Naive B cell (primary cell): Measurements from ENCODE around the gene KCNH8. TPM values are rescaled to one million over a fixed set of nuclear protein-coding genes. Genes with fewer than 3 reads are reported as not detected.

Experiments
- ATAC-seq, 2 donors: fragments of 150-1000 bp; cut with Tn5 transposase; 2 replicates each; pipeline ENCODE4 v1.10.0; 2021; ENCODE audit warnings: low read depth in 2 of 2, mild to moderate bottlenecking in 2 of 2, moderate library complexity in 2 of 2
- DNase-seq: peaks from one replicate; pipeline ENCODE4 v3.0.0; 2022
- H3K27ac Mint-ChIP-seq, 6 donors: one replicate each; pipeline ENCODE4 v1.8.0; 2020 to 2022; ENCODE audit warnings: mild to moderate bottlenecking in 6 of 6, mixed read lengths in 6 of 6, moderate library complexity in 5 of 6, inconsistent platforms in 2 of 6
- H3K27me3 Mint-ChIP-seq, 3 donors: one replicate each; pipeline ENCODE4 v1.8.0; 2021 to 2022; ENCODE audit warnings: mixed read lengths in 3 of 3, mild to moderate bottlenecking in 1 of 3
- H3K36me3 Mint-ChIP-seq, 2 donors: one replicate each; pipeline ENCODE4 v1.8.0; 2020 to 2022; ENCODE audit warnings: mixed read lengths in 2 of 2, inconsistent platforms in 1 of 2, mild to moderate bottlenecking in 1 of 2
- H3K4me1 Mint-ChIP-seq, 3 donors: one replicate each; pipeline ENCODE4 v1.8.0; 2020 to 2022; ENCODE audit warnings: mixed read lengths in 3 of 3, inconsistent platforms in 1 of 3, mild to moderate bottlenecking in 1 of 3, moderate library complexity in 1 of 3
- H3K4me3 Mint-ChIP-seq, 8 donors: one replicate each; pipeline ENCODE4 v1.8.0; 2020 to 2022; ENCODE audit warnings: mild to moderate bottlenecking in 8 of 8, mixed read lengths in 8 of 8, moderate library complexity in 8 of 8, inconsistent platforms in 2 of 8
- H3K9me3 Mint-ChIP-seq, 7 donors: one replicate each; pipeline ENCODE4 v1.8.0; 2020 to 2022; ENCODE audit warnings: mixed read lengths in 7 of 7, mild to moderate bottlenecking in 5 of 7, inconsistent platforms in 2 of 7, moderate library complexity in 1 of 7
- polyA plus RNA-seq, 6 donors: library from polyadenylated mRNA; unstranded; fragments of 300-500 nt; fragmentation: Illumina TruSeq; gene quantifications; one replicate each; pipeline ENCODE4 v1.2.3, GENCODE V29; 2021; ENCODE audit warnings: low read depth in 6 of 6

KCNH8 gene
- polyA plus RNA-seq, 6 donors from 2014 or later = 3.4 to 5.8 (median 4.3) TPM

GRCh38 chr3:19476281-19476680 is 328.0 kb downstream of the KCNH8 start:
- ATAC-seq = no peak
- H3K9me3 Mint-ChIP-seq = peaks cover 4 to 11% (median 5%) of the 10 kb centered on the region in 7 donors
- H3K4me3 Mint-ChIP-seq = no peak overlapping the region
- peaks cover 9 to 14% (median 12%) of the 10 kb centered on the region in 3 donors for H3K4me1 Mint-ChIP-seq
- DNase-seq = no peak
- H3K36me3 Mint-ChIP-seq = peaks cover 29 to 44% of the 10 kb centered on the region in 2 donors
- no peaks in the 10 kb centered on the region for H3K27me3 Mint-ChIP-seq
- H3K27ac Mint-ChIP-seq = no peak overlapping the region

- ATAC-seq (no peak), DNase-seq (no peak)
- Mint-ChIP-seq H3K4me1 (peaks cover 23 to 41% (median 36%) of the 10 kb centered on the region in 3 donors), H3K4me3 (no peak overlapping the region), H3K27me3 (no peaks in the 10 kb centered on the region), H3K27ac (peak overlapping the region in 3 of 6 donors; percentile 7 to 70 (median 27)), H3K36me3 (peaks cover 8 to 11% of the 10 kb centered on the region in 2 donors), H3K9me3 (peaks cover 0 to 1% (median 0%) of the 10 kb centered on the region in 7 donors)
These were observed 337.0 kb downstream of the KCNH8 start for GRCh38 chr3:19485267-19485666.

DNA sequence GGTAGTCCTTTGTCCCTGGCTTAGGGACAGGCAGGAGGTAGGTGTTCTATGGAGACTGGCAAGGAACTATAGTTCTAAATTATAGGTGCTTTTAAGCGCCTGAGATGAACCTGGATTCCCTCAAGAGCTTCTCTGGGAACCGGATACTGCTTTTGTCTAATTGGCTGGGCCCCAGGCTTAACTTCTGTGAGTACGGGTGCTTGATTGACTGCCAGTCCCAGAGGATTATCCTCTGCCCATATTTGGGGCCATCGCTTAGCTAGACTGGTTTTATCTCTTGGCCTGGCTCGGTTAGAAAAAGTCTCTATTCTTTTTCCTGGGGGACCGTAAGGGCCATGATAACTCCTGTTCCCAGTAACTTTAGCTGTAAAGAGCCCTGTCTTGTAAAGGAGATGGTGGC is 339.1 kb downstream of the KCNH8 start:
- H3K36me3 Mint-ChIP-seq = peaks cover 13 to 24% of the 10 kb centered on the region in 2 donors
- no peak for DNase-seq
- no peak overlapping the region for H3K4me3 Mint-ChIP-seq
- no peaks in the 10 kb centered on the region for H3K27me3 Mint-ChIP-seq
- H3K9me3 Mint-ChIP-seq = peaks cover 0 to 2% (median 0%) of the 10 kb centered on the region in 7 donors
- peak overlapping the region in 2 of 6 donors; percentile 15 to 24 for H3K27ac Mint-ChIP-seq
- peaks cover 27 to 45% (median 45%) of the 10 kb centered on the region in 3 donors for H3K4me1 Mint-ChIP-seq
- ATAC-seq = no peak

DNA sequence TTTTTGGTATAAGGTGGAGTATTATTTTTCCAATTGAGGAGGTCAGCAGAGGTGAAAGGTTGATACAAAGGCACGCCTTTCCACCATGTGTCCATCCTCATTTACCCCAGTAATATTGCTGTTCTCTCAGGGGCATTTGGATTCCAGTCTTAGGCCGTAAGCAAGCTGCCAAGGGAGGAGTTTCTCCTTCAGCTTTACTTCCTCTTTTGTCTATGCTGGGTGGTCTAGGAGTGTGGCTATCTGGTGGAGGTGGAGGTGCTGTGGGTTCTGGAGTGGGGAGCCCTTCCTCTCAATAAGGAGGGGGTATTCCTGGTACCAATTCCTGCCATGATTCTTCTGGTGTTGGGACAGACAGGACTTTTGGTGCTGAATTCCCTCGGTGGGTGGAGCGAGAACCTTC is 340.6 kb downstream of the KCNH8 start:
- Mint-ChIP-seq H3K4me3 (peak overlapping the region in 1 of 8 donors; percentile 18), H3K27me3 (no peaks in the 10 kb centered on the region), H3K27ac (peak overlapping the region; percentile 2 to 93 (median 54)), H3K36me3 (peaks cover 27 to 34% of the 10 kb centered on the region in 2 donors), H3K4me1 (peaks cover 32 to 50% (median 47%) of the 10 kb centered on the region in 3 donors), H3K9me3 (peaks cover 2 to 12% (median 3%) of the 10 kb centered on the region in 7 donors)
- ATAC-seq (peak in 1 of 2 donors; percentile 52), DNase-seq (peak; percentile 9)

- Mint-ChIP-seq H3K36me3 (peaks cover 37 to 44% of the 10 kb centered on the region in 2 donors), H3K9me3 (peaks cover 3 to 22% (median 9%) of the 10 kb centered on the region in 7 donors), H3K27ac (peak overlapping the region in 1 of 6 donors; percentile 47), H3K27me3 (no peaks in the 10 kb centered on the region), H3K4me3 (no peak overlapping the region), H3K4me1 (peaks cover 35 to 49% (median 49%) of the 10 kb centered on the region in 3 donors)
- no peak for ATAC-seq
- no peak for DNase-seq
These were observed 341.6 kb downstream of the KCNH8 start for GRCh38 chr3:19489936-19490335.

DNA sequence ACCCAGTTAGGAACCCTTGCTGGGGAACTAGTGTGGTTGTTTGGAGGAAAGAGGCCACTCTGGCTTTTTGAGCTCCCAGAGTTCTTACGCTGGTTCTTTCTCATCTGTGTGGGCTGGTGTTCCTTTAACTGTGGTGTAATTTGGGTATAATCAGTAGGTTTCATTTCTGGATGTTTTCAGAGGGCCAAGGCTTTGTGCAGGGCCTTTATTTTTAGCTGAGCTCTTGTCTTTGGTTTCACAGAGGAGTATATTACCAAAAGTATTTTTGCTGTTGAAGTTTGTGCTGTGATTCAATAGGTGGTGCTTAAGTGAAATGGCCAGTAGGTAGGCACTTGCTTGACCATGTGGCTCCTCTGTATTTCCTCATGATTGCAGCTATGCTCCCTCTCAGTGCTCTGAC is 357.9 kb downstream of the KCNH8 start:
- Mint-ChIP-seq H3K27me3 (no peaks in the 10 kb centered on the region), H3K27ac (peak overlapping the region in 4 of 6 donors; percentile 34 to 64 (median 58)), H3K36me3 (no peaks in the 10 kb centered on the region), H3K4me3 (peak overlapping the region in 3 of 8 donors; percentile 0 to 77 (median 1)), H3K9me3 (no peaks in the 10 kb centered on the region), H3K4me1 (peaks cover 31 to 68% (median 60%) of the 10 kb centered on the region in 3 donors)
- ATAC-seq (no peak), DNase-seq (no peak)

DNA sequence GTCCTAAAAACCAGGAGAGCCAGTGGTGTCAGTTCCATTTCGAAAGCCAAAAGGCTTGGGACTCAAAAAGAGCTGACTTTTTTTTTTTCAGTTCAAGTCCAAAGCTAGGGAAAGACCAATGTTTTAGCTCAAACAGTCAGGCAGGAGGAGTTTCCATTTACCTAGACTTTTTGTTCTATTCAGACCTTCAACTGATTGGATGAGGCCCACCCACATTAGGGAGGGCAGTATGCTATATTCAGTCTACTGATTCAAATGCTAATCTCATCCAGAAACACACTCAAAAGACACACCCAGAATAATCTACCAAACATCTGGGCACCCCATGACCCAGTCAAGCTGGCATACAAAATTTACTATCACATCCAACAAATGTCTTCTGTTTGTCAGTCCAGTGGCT is 374.0 kb downstream of the KCNH8 start:
- ATAC-seq (no peak), DNase-seq (no peak)
- H3K27me3 Mint-ChIP-seq = no peaks in the 10 kb centered on the region
- H3K36me3 Mint-ChIP-seq = peaks cover 23 to 35% of the 10 kb centered on the region in 2 donors
- H3K4me3 Mint-ChIP-seq = no peak overlapping the region
- H3K9me3 Mint-ChIP-seq = peaks cover 0 to 8% (median 2%) of the 10 kb centered on the region in 7 donors
- peak overlapping the region in 1 of 6 donors; percentile 49 for H3K27ac Mint-ChIP-seq
- H3K4me1 Mint-ChIP-seq = peaks cover 35 to 43% (median 40%) of the 10 kb centered on the region in 3 donors

DNA sequence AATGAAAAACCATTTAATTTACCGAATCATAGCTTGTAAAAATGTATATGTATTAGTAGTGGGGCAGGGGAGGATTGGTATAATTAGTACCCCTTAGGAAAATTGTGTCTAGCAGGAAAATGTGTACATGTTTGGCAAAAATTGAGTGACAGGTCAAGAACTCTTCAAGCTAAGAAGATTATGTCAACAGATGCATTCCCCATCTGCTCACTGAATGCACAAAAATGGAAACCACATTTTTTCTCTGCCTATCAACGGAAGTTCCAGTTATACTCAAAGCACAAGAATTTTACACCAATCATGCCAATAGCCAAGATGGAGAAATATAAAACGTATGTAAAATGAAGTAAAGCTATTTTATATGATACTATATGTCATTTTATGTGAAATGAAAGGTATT is 377.8 kb downstream of the KCNH8 start:
- peaks cover 0 to 8% (median 3%) of the 10 kb centered on the region in 7 donors for H3K9me3 Mint-ChIP-seq
- H3K27me3 Mint-ChIP-seq = no peaks in the 10 kb centered on the region
- H3K27ac Mint-ChIP-seq = no peak overlapping the region
- H3K4me3 Mint-ChIP-seq = no peak overlapping the region
- DNase-seq (no peak), ATAC-seq (no peak)
- H3K36me3 Mint-ChIP-seq = peaks cover 21 to 29% of the 10 kb centered on the region in 2 donors
- peaks cover 15 to 38% (median 28%) of the 10 kb centered on the region in 3 donors for H3K4me1 Mint-ChIP-seq

- Mint-ChIP-seq H3K4me3 (no peak overlapping the region), H3K9me3 (peaks cover 0 to 3% (median 0%) of the 10 kb centered on the region in 7 donors), H3K36me3 (peaks cover 21 to 29% of the 10 kb centered on the region in 2 donors), H3K27ac (peak overlapping the region in 1 of 6 donors; percentile 3), H3K27me3 (no peaks in the 10 kb centered on the region), H3K4me1 (peaks cover 22 to 51% (median 41%) of the 10 kb centered on the region in 3 donors)
- DNase-seq = no peak
- ATAC-seq = no peak
These were observed 379.4 kb downstream of the KCNH8 start for GRCh38 chr3:19527746-19528145.

- no peak for ATAC-seq
- peaks cover 16 to 26% of the 10 kb centered on the region in 2 donors for H3K36me3 Mint-ChIP-seq
- H3K27me3 Mint-ChIP-seq = no peaks in the 10 kb centered on the region
- H3K27ac Mint-ChIP-seq = peak overlapping the region; percentile 20 to 95 (median 66)
- no peak for DNase-seq
- peaks cover 37 to 66% (median 66%) of the 10 kb centered on the region in 3 donors for H3K4me1 Mint-ChIP-seq
- H3K4me3 Mint-ChIP-seq = peak overlapping the region in 5 of 8 donors; percentile 24 to 80 (median 62)
- H3K9me3 Mint-ChIP-seq = peaks cover 0 to 5% (median 3%) of the 10 kb centered on the region in 7 donors
These were observed 383.1 kb downstream of the KCNH8 start for GRCh38 chr3:19531426-19531825.

GRCh38 chr3:19539518-19540392 is 391.4 kb downstream of the KCNH8 start:
- peaks cover 0 to 15% (median 3%) of the 10 kb centered on the region in 7 donors for H3K9me3 Mint-ChIP-seq
- peak overlapping the region; percentile 60 to 89 (median 79) for H3K4me3 Mint-ChIP-seq
- ATAC-seq = peak; percentile 84 to 87
- DNase-seq = peak; percentile 52
- peaks cover 7 to 8% of the 10 kb centered on the region in 2 donors for H3K36me3 Mint-ChIP-seq
- H3K27ac Mint-ChIP-seq = peak overlapping the region; percentile 89 to 99 (median 96)
- H3K27me3 Mint-ChIP-seq = no peaks in the 10 kb centered on the region
- peaks cover 60 to 90% (median 75%) of the 10 kb centered on the region in 3 donors for H3K4me1 Mint-ChIP-seq

- ATAC-seq (no peak), DNase-seq (no peak)
- Mint-ChIP-seq H3K27ac (peak overlapping the region; percentile 29 to 99 (median 96)), H3K4me3 (peak overlapping the region; percentile 60 to 89 (median 79)), H3K4me1 (peaks cover 60 to 84% (median 76%) of the 10 kb centered on the region in 3 donors), H3K27me3 (no peaks in the 10 kb centered on the region), H3K36me3 (peaks cover 7 to 8% of the 10 kb centered on the region in 2 donors), H3K9me3 (peaks cover 0 to 15% (median 3%) of the 10 kb centered on the region in 7 donors)
These were observed 392.2 kb downstream of the KCNH8 start for GRCh38 chr3:19540464-19540863.

GRCh38 chr3:19541284-19541683 is 393.0 kb downstream of the KCNH8 start:
- H3K9me3 Mint-ChIP-seq = peaks cover 0 to 11% (median 3%) of the 10 kb centered on the region in 7 donors
- H3K27ac Mint-ChIP-seq = peak overlapping the region; percentile 29 to 96 (median 88)
- no peaks in the 10 kb centered on the region for H3K27me3 Mint-ChIP-seq
- H3K4me3 Mint-ChIP-seq = peak overlapping the region in 6 of 8 donors; percentile 33 to 89 (median 72)
- peaks cover 56 to 80% (median 72%) of the 10 kb centered on the region in 3 donors for H3K4me1 Mint-ChIP-seq
- ATAC-seq (no peak), DNase-seq (no peak)
- H3K36me3 Mint-ChIP-seq = peaks cover 7 to 8% of the 10 kb centered on the region in 2 donors
